ENCODE data around the gene ALPL. TPM values are rescaled to one million over a fixed set of nuclear protein-coding genes. Genes with fewer than 3 reads are reported as not detected.
A peak's percentile ranks its signal among the peaks of the same experiment; 100 is the strongest.

ALPL gene
- total RNA-seq, 1 experiment from 2014 or later: 0.63 TPM

DNA sequence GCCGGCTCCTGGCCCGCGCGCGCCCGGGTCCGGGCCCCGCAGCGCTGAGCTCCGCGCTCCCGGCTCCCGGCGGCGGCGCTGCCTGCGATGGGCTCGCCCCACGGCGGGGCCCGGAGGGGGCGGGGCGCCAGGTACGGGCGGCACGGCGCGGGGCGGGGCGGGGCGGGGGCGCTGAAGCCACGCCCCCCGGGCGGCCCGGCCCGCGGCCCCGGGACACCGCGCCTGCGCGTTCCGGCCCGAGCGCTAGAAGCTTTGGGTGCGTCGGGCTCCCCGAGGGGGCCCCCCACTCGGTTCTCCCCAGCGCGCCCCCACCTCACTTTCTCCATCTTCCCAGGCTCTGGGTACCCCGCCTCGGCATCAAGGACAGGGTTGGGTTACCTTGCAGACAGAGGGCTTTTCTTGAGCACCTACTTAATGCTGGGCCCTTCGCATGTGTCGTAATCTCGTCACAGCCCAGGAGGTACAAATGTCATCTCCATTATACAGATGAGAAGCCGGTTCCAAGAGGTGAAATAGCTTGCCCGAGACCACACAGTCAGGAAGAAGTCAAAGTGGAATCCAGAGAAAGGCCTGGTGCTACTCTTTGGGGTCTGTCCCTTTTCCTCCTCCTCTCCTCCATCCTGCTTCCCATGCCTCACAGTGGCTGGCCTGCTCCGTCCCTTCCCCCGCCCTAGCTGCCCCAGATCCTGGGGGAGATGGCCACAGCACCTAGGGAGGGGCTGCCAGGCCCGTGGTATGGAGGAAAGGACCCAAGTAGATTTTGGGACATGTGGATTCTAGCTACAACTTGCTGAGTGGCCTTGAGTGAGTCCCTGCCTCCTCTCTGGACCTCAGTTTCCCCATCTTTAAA, 113.5 kb downstream of the ALPL start:
- DNase-seq: no peak
- Histone ChIP-seq H3K4me1 (peaks cover 37% of the 10 kb centered on the region), H3K27ac (no peak overlapping the region), H3K9me3 (replicated peaks) (no peaks in the 10 kb centered on the region), H3K36me3 (no peaks in the 10 kb centered on the region), H3K4me3 (no peak overlapping the region), H3K27me3 (no peaks in the 10 kb centered on the region)

DNA sequence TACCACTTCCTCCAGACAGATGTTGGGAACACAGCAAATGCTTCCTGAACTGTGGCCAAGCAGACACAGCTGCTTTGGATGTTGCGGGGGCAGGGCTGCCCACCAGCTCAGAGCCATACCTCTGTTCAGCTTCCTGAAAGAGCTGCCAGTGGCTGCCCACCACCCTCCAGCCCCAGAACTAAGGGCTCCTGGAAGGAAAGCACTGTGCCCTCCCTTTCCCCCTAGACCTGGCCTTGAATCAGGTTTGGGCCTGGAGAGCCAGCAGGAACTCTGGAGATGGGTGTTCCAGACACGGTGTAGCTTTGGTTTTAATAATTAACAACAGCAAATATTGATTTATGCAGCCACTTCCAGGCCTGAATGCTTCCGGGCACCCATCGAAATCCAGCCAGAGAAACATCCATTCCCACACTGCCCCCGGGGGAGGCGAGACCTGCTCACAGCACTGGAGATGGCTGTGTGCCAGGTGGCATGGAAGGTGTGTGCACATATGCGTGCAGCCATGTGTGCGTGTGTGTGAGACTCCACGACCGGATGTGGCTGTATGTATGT, 114.3 kb downstream of the ALPL start:
- Histone ChIP-seq H3K27me3 (no peaks in the 10 kb centered on the region), H3K27ac (no peak overlapping the region)

DNA sequence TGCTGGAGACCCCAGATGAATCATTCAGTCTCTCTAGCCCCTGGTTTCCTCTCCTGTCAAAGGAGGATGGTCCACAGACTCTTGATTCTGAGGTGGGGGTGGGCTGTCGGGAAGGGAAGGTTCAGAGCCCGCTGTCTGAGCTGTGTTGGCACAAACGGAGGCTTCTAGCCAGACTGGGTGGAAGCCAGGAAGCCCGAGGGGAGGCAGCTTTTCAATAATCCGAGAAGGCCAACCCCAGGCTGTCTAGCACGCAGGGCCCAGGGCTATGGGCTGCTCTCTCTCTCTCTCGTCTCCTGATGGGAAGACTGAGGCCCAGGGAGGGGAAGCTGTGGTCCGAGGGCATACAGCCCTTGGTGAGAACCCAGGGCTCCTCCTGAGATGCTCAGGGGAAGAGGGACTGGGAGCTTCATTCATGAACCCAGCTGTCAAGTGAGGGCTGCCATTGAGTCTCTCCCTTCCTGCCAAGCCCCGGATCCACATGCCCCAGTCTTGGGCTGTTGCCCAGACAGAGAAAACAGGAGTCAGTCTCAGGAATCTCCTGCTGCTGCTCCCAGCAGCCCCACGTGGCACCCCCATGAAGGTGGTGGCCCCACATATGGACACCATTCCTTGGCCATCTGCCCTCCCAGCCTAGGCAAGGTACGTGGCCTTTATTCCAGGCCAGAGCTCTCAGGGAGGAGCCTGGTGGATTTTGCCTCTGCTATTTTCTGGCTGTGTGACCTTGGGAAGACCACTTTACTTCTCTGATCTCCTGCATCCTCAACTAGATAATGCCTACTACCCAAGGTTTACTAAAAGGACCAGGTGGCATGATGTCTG, 115.6 kb downstream of the ALPL start:
- peak in 1 of 2 experiments; percentile 45 for DNase-seq
- no peaks in the 10 kb centered on the region for H3K27me3 ChIP-seq
- peaks cover 24% of the 10 kb centered on the region for H3K4me1 ChIP-seq
- H3K36me3 ChIP-seq: no peaks in the 10 kb centered on the region
- H3K27ac ChIP-seq: no peak overlapping the region
- H3K9me3 ChIP-seq (replicated peaks): no peaks in the 10 kb centered on the region
- H3K4me3 ChIP-seq: no peak overlapping the region

More for the DNA sequence above, 114.3 kb downstream of the ALPL start:
- DNase-seq: peak; percentile 53 to 69
- Histone ChIP-seq H3K36me3 (no peaks in the 10 kb centered on the region), H3K9me3 (replicated peaks) (no peaks in the 10 kb centered on the region), H3K4me3 (no peak overlapping the region), H3K4me1 (peaks cover 30% of the 10 kb centered on the region)

DNA sequence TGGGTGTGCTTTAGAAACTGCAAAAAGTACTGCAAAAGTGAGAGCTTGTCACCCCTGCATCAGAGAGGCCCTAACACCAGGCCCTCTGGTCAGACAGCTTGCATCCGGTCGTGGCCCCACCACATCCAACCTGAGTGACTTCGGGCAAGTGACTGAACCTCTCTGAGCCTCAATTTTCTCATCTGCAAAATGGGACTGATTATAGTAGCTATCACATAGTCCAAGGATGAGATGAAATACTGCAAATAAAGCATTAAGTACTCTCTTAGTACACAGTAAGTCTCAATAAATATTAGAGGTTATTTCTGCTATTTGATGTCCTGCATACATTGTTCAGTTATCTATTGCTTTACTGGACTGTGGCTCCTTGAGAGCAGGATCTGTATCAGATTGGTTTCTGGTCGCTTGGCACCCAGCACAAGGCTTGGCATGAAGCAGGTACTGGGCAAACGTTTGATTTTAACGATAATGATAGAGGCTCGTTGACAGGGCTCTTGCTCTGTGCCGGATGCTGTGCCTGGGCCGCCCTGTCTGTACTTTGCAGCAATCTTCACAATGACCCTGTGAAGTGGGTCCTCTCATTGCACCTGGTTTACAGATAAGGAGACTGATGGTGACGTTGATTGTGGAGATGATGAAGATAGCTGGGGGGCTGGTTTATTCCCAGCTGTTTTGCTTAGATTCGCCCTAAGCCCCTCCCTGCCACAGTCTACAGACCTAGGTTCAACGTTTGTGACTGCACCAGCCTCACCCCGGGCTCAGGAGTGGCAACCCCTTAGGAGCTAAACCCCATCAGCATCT, 116.4 kb downstream of the ALPL start:
- no peaks in the 10 kb centered on the region for H3K27me3 ChIP-seq
- H3K9me3 ChIP-seq (replicated peaks): no peaks in the 10 kb centered on the region
- no peak overlapping the region for H3K27ac ChIP-seq
- no peak overlapping the region for H3K4me3 ChIP-seq
- peaks cover 27% of the 10 kb centered on the region for H3K4me1 ChIP-seq
- DNase-seq: no peak
- no peaks in the 10 kb centered on the region for H3K36me3 ChIP-seq

DNA sequence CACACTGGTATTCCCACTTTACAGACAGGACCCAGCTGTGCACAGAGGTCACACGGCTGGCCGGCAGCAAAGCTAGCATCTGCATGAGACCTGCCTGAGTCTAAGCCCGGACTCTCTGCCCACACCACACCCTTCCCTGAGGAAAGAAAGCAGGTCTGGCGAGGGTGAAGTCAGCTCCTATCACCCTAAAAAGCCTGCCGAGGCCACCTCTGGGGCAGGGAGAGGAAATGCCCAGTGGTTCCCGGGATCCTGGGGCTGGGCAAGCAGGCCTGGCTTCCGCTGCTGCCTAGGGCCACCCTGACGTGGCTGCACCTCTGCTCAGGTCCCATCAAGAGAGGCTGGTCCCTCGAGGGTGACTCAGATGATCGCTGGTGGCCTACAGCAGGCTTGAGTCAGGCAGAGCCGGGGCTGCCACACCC, 117.7 kb downstream of the ALPL start:
- Histone ChIP-seq H3K4me3 (no peak overlapping the region), H3K4me1 (peaks cover 34% of the 10 kb centered on the region), H3K36me3 (no peaks in the 10 kb centered on the region), H3K27me3 (no peaks in the 10 kb centered on the region), H3K9me3 (replicated peaks) (no peaks in the 10 kb centered on the region), H3K27ac (peak overlapping the region; percentile 35; the same call in 1 of the 2 replicates)
- DNase-seq: peak; percentile 68 to 72

Other genes starting within 250 kb of the ALPL start
- gene ECE1, start 219.0 kb upstream of the ALPL start, total RNA-seq (2014; rRNA removed; shearing (Covaris generic)): 73.2 and 74.5 TPM in 2 replicates
- gene NBPF3, start 69.3 kb upstream of the ALPL start, total RNA-seq (2014; rRNA removed; shearing (Covaris generic)): 0.15 and 0.67 TPM in 2 replicates
- gene RAP1GAP, start 159.9 kb downstream of the ALPL start, total RNA-seq (2014; rRNA removed; shearing (Covaris generic)): 5.2 and 8.4 TPM in 2 replicates

Measured in SJCRH30 (cell line).